Measurements from ENCODE around the gene SLC30A2. TPM values are rescaled to one million over a fixed set of nuclear protein-coding genes. Genes with fewer than 3 reads are reported as not detected.

Gene SLC30A2
- total RNA-seq, 2 donors from 2014 or later = not detected

GRCh38 chr1:26022404-26022779 is 23.5 kb downstream of the SLC30A2 start:
- Histone ChIP-seq H3K27ac (no peak overlapping the region), H3K36me3 (no peaks in the 10 kb centered on the region), H3K4me1 (ENCODE audit: control insufficient read depth in 1 of 2, low read depth in 2 of 2) (peaks cover 6 to 30% of the 10 kb centered on the region in 2 donors), H3K4me3 (no peak overlapping the region), H3K9me3 (no peaks in the 10 kb centered on the region), H3K27me3 (replicated peaks; ENCODE audit: insufficient read depth) (no peaks in the 10 kb centered on the region)
- TF ChIP-seq CTCF (IDR thresholded peaks at IDR 0.05) = no peak
- no peak for ATAC-seq (ENCODE audit: insufficient number of reproducible peaks, low FRiP score, low read depth)
- DNase-seq (ENCODE audit: low spot score) = no peak

- no peak for TF ChIP-seq CTCF (IDR thresholded peaks at IDR 0.05)
- peaks cover 6 to 30% of the 10 kb centered on the region in 2 donors for H3K4me1 ChIP-seq (ENCODE audit: control insufficient read depth in 1 of 2, low read depth in 2 of 2)
- no peak for DNase-seq (ENCODE audit: low spot score)
- H3K27me3 ChIP-seq (replicated peaks; ENCODE audit: insufficient read depth) = no peaks in the 10 kb centered on the region
- peak within 1 kb of the TSS; percentile 42 for H3K4me3 ChIP-seq
- no peaks in the 10 kb centered on the region for H3K36me3 ChIP-seq
- no peak for ATAC-seq (ENCODE audit: insufficient number of reproducible peaks, low FRiP score, low read depth)
- H3K27ac ChIP-seq = no peak within 1 kb of the TSS
- no peaks in the 10 kb centered on the region for H3K9me3 ChIP-seq
Measured at GRCh38 chr1:26021647-26022403, 24.1 kb downstream of the SLC30A2 start, which contains the start of gene EXTL1. EXTL1 (plus strand) TSS chr1:26021775; CDS start chr1:26022647, 872 bp downstream.

- Histone ChIP-seq H3K4me3 (peak overlapping the region; percentile 42), H3K36me3 (no peaks in the 10 kb centered on the region), H3K9me3 (no peaks in the 10 kb centered on the region), H3K27ac (no peak overlapping the region), H3K27me3 (replicated peaks; ENCODE audit: insufficient read depth) (no peaks in the 10 kb centered on the region), H3K4me1 (ENCODE audit: control insufficient read depth in 1 of 2, low read depth in 2 of 2) (peaks cover 6 to 30% of the 10 kb centered on the region in 2 donors)
- TF ChIP-seq CTCF (IDR thresholded peaks at IDR 0.05) = no peak
- no peak for DNase-seq (ENCODE audit: low spot score)
- ATAC-seq (ENCODE audit: insufficient number of reproducible peaks, low FRiP score, low read depth) = no peak
Measured at GRCh38 chr1:26020941-26021646, 24.8 kb downstream of the SLC30A2 start.

GRCh38 chr1:26020330-26020768 is 25.6 kb downstream of the SLC30A2 start:
- Histone ChIP-seq H3K27me3 (replicated peaks; ENCODE audit: insufficient read depth) (no peaks in the 10 kb centered on the region), H3K4me3 (no peak overlapping the region), H3K36me3 (no peaks in the 10 kb centered on the region), H3K27ac (no peak overlapping the region), H3K4me1 (ENCODE audit: control insufficient read depth in 1 of 2, low read depth in 2 of 2) (peaks cover 6 to 30% of the 10 kb centered on the region in 2 donors), H3K9me3 (no peaks in the 10 kb centered on the region)
- no peak for TF ChIP-seq CTCF (IDR thresholded peaks at IDR 0.05)
- ATAC-seq (ENCODE audit: insufficient number of reproducible peaks, low FRiP score, low read depth) = no peak
- DNase-seq (ENCODE audit: low spot score) = no peak

DNA sequence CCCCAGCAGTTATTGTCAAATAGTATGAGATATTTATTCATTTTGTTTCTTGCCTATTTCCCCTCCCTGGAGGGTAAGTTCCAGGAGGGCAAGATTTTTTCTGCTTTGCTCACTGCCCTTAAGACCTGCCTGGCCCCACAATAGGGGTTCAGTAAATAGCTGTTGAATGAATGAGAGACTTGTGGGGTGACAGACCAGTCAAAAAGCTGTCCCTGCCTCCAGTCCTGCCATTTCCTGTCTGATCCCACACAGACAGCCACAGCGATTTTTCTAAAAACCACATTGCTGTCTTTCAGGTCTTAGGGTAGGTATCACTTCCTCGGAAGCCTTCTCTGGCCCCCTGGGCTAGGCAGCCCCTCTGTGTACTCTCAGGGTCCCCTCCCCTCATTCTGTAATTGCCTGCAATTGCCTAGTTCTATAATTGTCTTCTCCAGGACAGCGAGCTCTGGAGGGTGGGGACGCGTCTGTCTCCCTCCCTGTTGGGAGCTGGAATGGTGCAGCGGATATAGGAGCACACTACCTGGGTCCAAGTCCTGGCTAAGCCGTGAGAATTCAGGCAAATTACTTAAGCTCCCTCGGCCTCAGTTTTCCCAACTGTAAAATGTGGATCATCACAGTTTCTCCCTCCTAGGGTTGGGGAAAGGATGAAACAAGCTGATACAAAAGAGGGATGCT is 26.1 kb downstream of the SLC30A2 start:
- no peak for DNase-seq (ENCODE audit: low spot score)

More for the DNA sequence above, 26.1 kb downstream of the SLC30A2 start:
- H3K9me3 ChIP-seq = no peaks in the 10 kb centered on the region
- H3K36me3 ChIP-seq = no peaks in the 10 kb centered on the region
- TF ChIP-seq CTCF (IDR thresholded peaks at IDR 0.05) = no peak
- no peak for ATAC-seq (ENCODE audit: insufficient number of reproducible peaks, low FRiP score, low read depth)
- peaks cover 6 to 30% of the 10 kb centered on the region in 2 donors for H3K4me1 ChIP-seq (ENCODE audit: control insufficient read depth in 1 of 2, low read depth in 2 of 2)
- H3K27ac ChIP-seq = no peak overlapping the region
- no peak overlapping the region for H3K4me3 ChIP-seq
- no peaks in the 10 kb centered on the region for H3K27me3 ChIP-seq (replicated peaks; ENCODE audit: insufficient read depth)
